ENCODE data around the gene COX4I2.

GRCh38 chr20:31602431-31602778 is 35.3 kb upstream of the COX4I2 start:
- no peak for TF ChIP-seq EZH2 (IDR thresholded peaks at IDR 0.05; ENCODE audit: borderline replicate concordance, low read depth, low read length, severe bottlenecking)
- no peak for TF ChIP-seq POLR2A (IDR thresholded peaks at IDR 0.05; ENCODE audit: low read depth, low read length)
- TF ChIP-seq CTCF (IDR thresholded peaks at IDR 0.05; ENCODE audit: extremely low read depth in 1 of 2, insufficient read depth in 1 of 2, low read depth in 1 of 2, low read length in 2 of 2) = no peak
